ENCODE measurements around the gene TMEM258.

The TMEM258 gene

GRCh38 chr11:61754534-61755482, 37.6 kb downstream of the TMEM258 start:
- DNase-seq: no peak

- DNase-seq: no peak
Measured at GRCh38 chr11:61753672-61754071, 38.7 kb downstream of the TMEM258 start.

- no peak for DNase-seq
Measured at GRCh38 chr11:61752925-61753521, 39.4 kb downstream of the TMEM258 start.

GRCh38 chr11:61752117-61752924, 40.1 kb downstream of the TMEM258 start, which contains the start of gene MYRF:
MYRF (plus strand) TSS chr11:61752636; CDS start chr11:61752745, 109 bp downstream.
- DNase-seq: peak; percentile 59

GRCh38 chr11:61751384-61751783, 41.0 kb downstream of the TMEM258 start:
- DNase-seq: no peak

GRCh38 chr11:61750631-61751273, 41.6 kb downstream of the TMEM258 start:
- DNase-seq: no peak

GRCh38 chr11:61749591-61750217, 42.7 kb downstream of the TMEM258 start:
- peak; percentile 68 for DNase-seq

- DNase-seq: no peak
Measured at GRCh38 chr11:61747967-61748285, 44.5 kb downstream of the TMEM258 start.

GRCh38 chr11:61747192-61747966, 45.0 kb downstream of the TMEM258 start:
- DNase-seq: peak; percentile 68

- DNase-seq: no peak
Measured at GRCh38 chr11:61746442-61747191, 45.8 kb downstream of the TMEM258 start.

- no peak for DNase-seq
Measured at GRCh38 chr11:61745781-61746441, 46.5 kb downstream of the TMEM258 start.

GRCh38 chr11:61744609-61745156, 47.7 kb downstream of the TMEM258 start:
- no peak for DNase-seq

GRCh38 chr11:61744181-61744580, 48.2 kb downstream of the TMEM258 start:
- DNase-seq: no peak

- no peak for DNase-seq
Measured at GRCh38 chr11:61743486-61744095, 48.8 kb downstream of the TMEM258 start.

- no peak for DNase-seq
Measured at GRCh38 chr11:61742391-61742790, 50.0 kb downstream of the TMEM258 start.

- DNase-seq: no peak
Measured at GRCh38 chr11:61739966-61740365, 52.4 kb downstream of the TMEM258 start.

- DNase-seq: no peak
Measured at GRCh38 chr11:61739413-61739812, 53.0 kb downstream of the TMEM258 start.

All from left hindlimb (tissue), 1 donor.